NCI-H1092 treated with DMSO at 0.1 percent for 48 hours (cell line): ENCODE results near the gene LDHAL6B.

Source experiments
- DNase-seq: peaks from one replicate; lab custom pipeline; 2025; lab: John Stamatoyannopoulos, UW

LDHAL6B gene

DNA sequence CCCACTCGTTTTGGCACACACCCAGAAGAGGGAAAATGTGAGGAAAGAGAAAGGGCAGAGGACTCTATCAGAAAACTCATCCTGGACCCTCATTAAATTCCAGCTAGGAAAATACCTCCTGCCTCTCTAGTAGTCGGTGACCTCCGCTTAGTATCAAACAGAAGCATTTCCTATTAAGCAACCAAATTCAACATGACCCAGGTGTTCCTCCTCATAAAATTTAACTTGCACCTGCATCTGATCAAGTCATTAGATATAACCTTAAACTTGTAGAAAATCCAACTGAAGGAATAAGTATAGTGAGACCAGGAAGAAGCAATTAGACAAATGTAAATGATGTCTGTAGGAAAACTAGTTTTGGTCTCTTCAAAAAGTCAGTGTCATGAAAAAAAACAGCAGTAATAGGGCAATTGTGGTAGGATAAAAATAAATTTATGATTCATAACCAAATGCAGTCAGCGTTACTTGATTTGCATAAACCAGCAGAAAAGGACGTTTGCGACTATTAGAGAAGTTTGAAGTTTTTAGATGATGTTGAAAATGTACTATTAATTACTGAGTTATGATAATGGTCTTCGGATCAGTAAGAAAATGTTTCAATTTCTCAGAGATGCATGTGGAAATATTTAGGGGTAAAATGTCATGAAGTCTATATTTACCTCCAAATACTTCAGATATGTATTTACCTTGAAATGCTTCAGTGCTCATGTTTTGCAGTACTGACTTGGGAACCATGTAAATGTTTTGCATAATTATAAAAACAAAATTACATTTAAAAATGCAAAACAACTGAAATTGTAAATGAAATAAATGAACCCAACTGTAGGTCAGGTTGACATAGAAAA is 44.6 kb downstream of the LDHAL6B start:
- DNase-seq: no peak

DNA sequence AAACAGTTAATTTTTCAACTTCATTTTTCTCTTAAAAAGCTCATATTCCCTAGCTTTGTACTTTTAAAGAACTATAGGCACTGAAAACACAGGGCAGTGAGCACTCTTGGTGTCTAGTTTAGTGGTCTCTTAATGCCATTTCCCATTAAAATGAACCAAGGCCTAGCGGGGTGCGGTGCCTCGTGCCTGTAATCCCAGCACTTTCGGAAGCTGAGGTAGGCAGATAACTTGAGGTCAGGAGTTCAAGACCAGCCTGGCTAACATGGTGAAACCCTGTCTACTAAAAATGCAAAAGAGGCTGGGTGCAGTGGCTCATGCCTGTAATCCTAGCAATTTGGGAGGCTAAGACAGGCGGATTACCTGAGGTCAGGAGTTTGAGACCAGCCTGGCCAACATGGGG is 45.5 kb downstream of the LDHAL6B start:
- no peak for DNase-seq

DNA sequence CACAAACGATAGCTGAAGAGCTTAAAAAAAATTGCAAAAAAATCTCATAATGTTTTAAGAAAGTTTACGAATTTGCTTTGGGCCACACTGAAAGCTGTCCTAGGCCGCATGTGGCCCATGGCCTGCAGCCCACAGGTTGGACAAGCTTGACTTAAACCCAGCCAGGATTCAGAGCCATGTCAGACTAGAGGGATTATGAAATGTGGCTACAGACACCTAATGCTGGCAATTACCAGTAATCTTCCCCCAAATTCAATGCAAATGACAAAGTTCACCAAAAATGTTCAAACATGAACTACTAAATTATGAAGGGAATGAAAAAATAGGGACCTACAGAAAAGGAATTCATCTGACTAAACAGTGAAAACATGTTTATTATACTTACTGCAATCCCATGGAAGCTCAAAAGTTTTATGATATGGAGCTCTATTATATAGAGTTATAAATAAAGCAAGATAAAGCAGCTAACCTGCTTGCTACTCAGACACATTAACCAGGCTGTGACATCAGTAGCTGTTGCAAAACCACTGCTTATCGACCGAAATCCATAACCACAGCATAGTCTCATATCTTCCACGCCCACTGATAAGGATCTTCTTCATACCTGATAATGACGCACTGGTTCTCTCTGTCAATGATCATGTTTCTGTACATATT is 49.2 kb downstream of the LDHAL6B start:
- DNase-seq: no peak

DNA sequence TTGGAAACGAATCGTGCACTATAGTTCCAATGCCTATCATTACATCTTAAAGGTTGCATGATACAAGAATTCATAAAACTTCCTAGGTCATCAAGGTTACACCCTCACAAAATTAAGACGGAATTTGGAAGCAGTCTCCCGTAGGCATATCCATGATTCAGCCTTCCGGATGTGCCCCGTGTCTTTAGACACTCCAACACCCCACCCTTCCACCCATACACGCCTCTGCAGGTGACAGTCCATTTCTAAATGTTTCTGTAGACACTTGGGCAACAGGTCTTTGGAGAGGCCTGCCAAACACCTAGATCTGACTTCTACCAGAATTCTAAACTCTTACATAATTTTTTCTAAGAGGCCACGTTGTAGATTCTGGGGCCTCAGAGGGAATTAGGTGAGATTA is 49.8 kb downstream of the LDHAL6B start:
- no peak for DNase-seq

DNA sequence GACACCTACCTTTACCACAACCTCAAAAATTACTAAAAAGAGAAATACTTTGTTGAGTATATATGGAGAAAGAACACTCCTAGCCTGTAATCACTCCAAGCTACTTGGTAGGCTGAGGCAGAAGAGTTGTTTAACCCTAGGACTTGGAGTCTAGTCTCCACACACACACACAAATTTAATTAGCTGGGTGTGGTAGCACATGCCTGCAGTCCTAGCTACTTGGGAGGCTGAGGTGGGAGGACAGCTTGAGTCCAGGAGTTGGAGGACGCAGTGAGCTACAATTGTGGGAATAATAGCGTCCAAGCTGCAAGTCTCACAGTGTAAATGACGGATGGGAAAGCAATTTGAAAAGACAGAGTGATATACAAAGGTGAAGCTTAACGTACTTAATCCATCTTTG is 50.5 kb downstream of the LDHAL6B start:
- DNase-seq: no peak
